ENCODE results near the gene MIPOL1. TPM values are rescaled to one million over a fixed set of nuclear protein-coding genes. Genes with fewer than 3 reads are reported as not detected.

The MIPOL1 gene
- total RNA-seq, 4 donors from 2014 or later: 5.4 to 17.2 (median 9.4) TPM

- no peak for TF ChIP-seq CTCF (IDR thresholded peaks at IDR 0.05)
- ATAC-seq (ENCODE audit: low FRiP score): no peak
- no peak for DNase-seq (ENCODE audit: low spot score)
These were observed 375.6 kb downstream of the MIPOL1 start for GRCh38 chr14:37573356-37573755.

- ATAC-seq (ENCODE audit: low FRiP score): no peak
- no peak for TF ChIP-seq CTCF (IDR thresholded peaks at IDR 0.05)
- no peak for DNase-seq (ENCODE audit: low spot score)
These were observed 381.5 kb downstream of the MIPOL1 start for GRCh38 chr14:37579274-37579673.

GRCh38 chr14:37580146-37580545 is 382.4 kb downstream of the MIPOL1 start:
- DNase-seq (ENCODE audit: low spot score): no peak
- no peak for ATAC-seq (ENCODE audit: low FRiP score)
- TF ChIP-seq CTCF (IDR thresholded peaks at IDR 0.05): no peak

- peak; percentile 23 for ATAC-seq (ENCODE audit: low FRiP score)
- DNase-seq (ENCODE audit: low spot score): no peak
- no peak for TF ChIP-seq CTCF (IDR thresholded peaks at IDR 0.05)
These were observed 385.8 kb downstream of the MIPOL1 start for GRCh38 chr14:37583358-37584210.

- no peak for TF ChIP-seq CTCF (IDR thresholded peaks at IDR 0.05)
- DNase-seq (ENCODE audit: low spot score): no peak
- ATAC-seq (ENCODE audit: low FRiP score): no peak
These were observed 386.7 kb downstream of the MIPOL1 start for GRCh38 chr14:37584211-37585100.

GRCh38 chr14:37585101-37585511 is 387.4 kb downstream of the MIPOL1 start:
- ATAC-seq (ENCODE audit: low FRiP score) (no peak), DNase-seq (ENCODE audit: low spot score) (no peak)
- TF ChIP-seq CTCF (IDR thresholded peaks at IDR 0.05): no peak

Data from omental fat pad (tissue), 4 donors.